HFF-Myc (cell line): ENCODE results near the gene CACNA1A.
"Not testable (repeated sequence)": the region's sequence is repeated elsewhere in the genome, so short reads cannot be mapped to it uniquely, and the experiment has no call there.

Experiments
- DNase-seq: peaks from one replicate; pipeline ENCODE4 v3.0.0-alpha.2; 2011; ENCODE audit warnings: low read depth; ENCODE audit errors: extremely low read depth
- H3K4me3 ChIP-seq: replicated peaks from 2 replicates; pipeline ENCODE4 v1.5.1; 2011; ENCODE audit warnings: low read depth, mild to moderate bottlenecking, control low read depth, low read length
- CTCF ChIP-seq: IDR thresholded peaks from 2 replicates; pipeline ENCODE4 v1.5.1; 2012; ENCODE audit warnings: mild to moderate bottlenecking, low read depth, low read length, control low read depth; ENCODE audit errors: missing control alignments

The CACNA1A gene

GRCh38 chr19:13173139-13173737 is 333.0 kb downstream of the CACNA1A start:
- H3K4me3 ChIP-seq, result no peak overlapping the region
- no peak for TF ChIP-seq CTCF
- no peak for DNase-seq

GRCh38 chr19:13172346-13173138 is 333.7 kb downstream of the CACNA1A start:
- H3K4me3 ChIP-seq, result no peak overlapping the region
- no peak for TF ChIP-seq CTCF
- no peak for DNase-seq

DNA sequence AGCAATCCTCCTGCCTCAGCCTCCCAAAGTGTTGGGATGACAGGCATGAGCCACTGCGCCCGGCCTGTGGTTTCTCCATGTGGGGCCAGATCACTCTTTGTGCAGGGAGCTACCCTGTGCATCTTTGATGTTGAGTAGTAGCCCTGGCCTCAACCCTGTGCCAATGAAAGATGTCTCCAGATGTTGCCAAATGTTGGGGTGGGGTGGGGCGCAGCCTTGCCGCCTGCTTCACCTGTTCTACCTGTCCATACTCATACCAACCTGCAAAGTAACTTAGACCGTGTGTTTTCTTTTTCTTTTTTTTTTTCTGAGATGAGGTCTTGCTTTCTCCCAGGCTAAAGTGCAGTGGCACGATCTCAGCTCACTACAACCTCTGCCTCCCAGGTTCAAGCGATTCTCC is 335.1 kb downstream of the CACNA1A start:
- DNase-seq, result no peak
- TF ChIP-seq CTCF, result no peak
- H3K4me3 ChIP-seq, result no peak overlapping the region

DNA sequence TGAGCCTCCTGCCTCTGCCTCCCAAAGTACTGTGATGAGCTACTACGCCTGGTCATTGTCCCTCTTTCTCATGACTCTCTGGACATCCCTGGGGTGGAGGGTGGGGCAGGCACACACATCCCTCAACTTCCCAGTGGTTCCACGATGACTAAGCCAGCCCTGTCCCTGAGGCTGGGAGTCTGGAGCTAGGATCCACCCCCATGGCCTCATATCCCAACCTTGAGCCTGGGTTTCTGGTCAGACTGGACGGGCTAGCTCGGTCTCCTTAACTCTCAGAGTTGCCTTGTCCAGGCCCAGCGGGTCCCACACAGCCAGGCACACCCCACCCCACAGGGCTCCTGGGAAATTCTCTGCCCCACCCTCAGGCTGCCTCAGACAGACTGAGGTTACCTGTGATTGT is 336.5 kb downstream of the CACNA1A start:
- no peak for DNase-seq
- no peak for TF ChIP-seq CTCF
- H3K4me3 ChIP-seq, result no peak overlapping the region

- not testable (repeated sequence) for H3K4me3 ChIP-seq, DNase-seq
These were observed 340.1 kb downstream of the CACNA1A start for GRCh38 chr19:13166151-13166550.

DNA sequence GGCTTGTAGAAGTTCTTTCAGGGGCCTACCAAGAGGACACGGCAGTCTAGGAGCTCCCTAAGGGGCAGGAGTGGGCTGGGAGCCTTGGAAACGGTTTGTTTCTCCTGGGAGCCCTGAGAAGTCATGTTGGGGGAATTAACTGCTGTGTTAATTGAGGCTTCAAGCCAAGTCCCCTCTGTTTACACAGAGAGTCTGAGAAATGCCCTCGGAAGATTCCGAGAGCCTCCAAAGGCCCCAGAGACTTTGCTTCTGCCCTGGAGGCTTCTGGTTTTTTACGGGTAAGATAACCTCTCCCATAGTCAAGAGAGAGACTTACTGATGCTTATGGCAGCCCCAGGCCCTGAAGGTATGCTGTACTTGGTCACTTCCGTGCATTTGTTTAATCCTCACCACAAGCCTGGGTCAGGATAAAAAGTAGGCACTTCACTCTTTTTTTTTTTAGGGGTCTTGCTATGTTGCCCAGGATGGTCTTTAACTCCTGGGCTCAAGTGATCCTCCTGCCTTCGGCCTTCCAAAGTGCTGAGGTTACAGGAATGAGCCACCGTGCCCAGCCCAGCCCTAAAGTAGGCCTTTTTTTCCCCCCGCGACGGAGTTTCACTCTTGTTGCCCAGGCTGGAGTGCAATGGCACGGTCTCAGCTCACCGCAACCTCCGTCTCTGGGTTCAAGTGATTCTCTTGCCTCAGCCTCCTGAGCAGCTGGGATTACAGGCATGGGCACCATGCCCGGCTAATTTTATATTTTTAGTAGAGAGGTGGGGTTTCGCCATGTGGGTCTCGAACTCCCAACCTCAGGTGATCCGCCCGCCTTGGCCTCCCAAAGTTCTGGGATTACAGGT is 340.9 kb downstream of the CACNA1A start:
- no peak for DNase-seq
- no peak overlapping the region for H3K4me3 ChIP-seq
- no peak for TF ChIP-seq CTCF
